MCF 10A (cell line): Measurements from ENCODE around the gene NEURL1B. TPM values are rescaled to one million over a fixed set of nuclear protein-coding genes. Genes with fewer than 3 reads are reported as not detected.

Source experiments
- BruUV-seq: library from RNA; stranded (reverse); fragments of 400-500 nt; replicated peaks from 2 replicates; lab custom pipeline; 2021; lab: Mats Ljungman, UMichigan
- CTCF ChIA-PET: fragments of 300-600 bp; sonication (Branson Sonifier 250); formaldehyde crosslinking; extraction: SDS; loops from one replicate; lab custom pipeline; 2021; ENCODE audit warnings: antibody characterized with exemption, inconsistent platforms; lab: Yijun Ruan, JAX
- POLR2A ChIA-PET: fragments of 300-600, 350-650 bp; sonication (Branson Sonifier 250); formaldehyde crosslinking; extraction: SDS; loops from one replicate; lab custom pipeline; 2020; ENCODE audit warnings: antibody characterized with exemption, inconsistent platforms; lab: Yijun Ruan, JAX
- DNase-seq: peaks from one replicate; pipeline ENCODE4 v3.0.0-alpha.2; 2018; ENCODE audit not compliant: unreplicated experiment
- H3K27ac Mint-ChIP-seq: one replicate; pipeline ENCODE4 v1.8.0; 2022; ENCODE audit warnings: mild to moderate bottlenecking, low read depth, mixed read lengths; ENCODE audit not compliant: unreplicated experiment
- H3K27me3 Mint-ChIP-seq: one replicate; pipeline ENCODE4 v1.8.0; 2022; ENCODE audit warnings: mixed read lengths; ENCODE audit not compliant: insufficient read depth, unreplicated experiment
- H3K36me3 Mint-ChIP-seq: one replicate; pipeline ENCODE4 v1.8.0; 2022; ENCODE audit warnings: mild to moderate bottlenecking, moderate library complexity, mixed read lengths; ENCODE audit not compliant: insufficient read depth, unreplicated experiment
- H3K4me1 Mint-ChIP-seq: one replicate; pipeline ENCODE4 v1.8.0; 2022; ENCODE audit warnings: mixed read lengths; ENCODE audit not compliant: insufficient read depth, unreplicated experiment
- H3K4me3 Mint-ChIP-seq: one replicate; pipeline ENCODE4 v1.8.0; 2022; ENCODE audit warnings: mild to moderate bottlenecking, moderate library complexity, mixed read lengths; ENCODE audit not compliant: unreplicated experiment
- H3K9me3 Mint-ChIP-seq: one replicate; pipeline ENCODE4 v1.8.0; 2022; ENCODE audit warnings: mixed read lengths; ENCODE audit not compliant: unreplicated experiment
- CTCF ChIP-seq: fragments of 200-600 bp; IDR thresholded peaks from one replicate; pipeline ENCODE4 v1.8.0; 2022; ENCODE audit warnings: antibody characterized with exemption, mild to moderate bottlenecking; ENCODE audit not compliant: unreplicated experiment
- intact Hi-C: fragments of 100-400 bp; cut with micrococcal nuclease; formaldehyde crosslinking; loops from 2 replicates; pipeline ENCODE4 v1.14.1; 2022
- total RNA-seq: library from RNA; stranded (reverse); gene quantifications from 2 replicates; pipeline ENCODE4 v1.2.3, GENCODE V29; 2022

Gene NEURL1B
- total RNA-seq, 1 experiment from 2014 or later: 7.6 TPM

DNA sequence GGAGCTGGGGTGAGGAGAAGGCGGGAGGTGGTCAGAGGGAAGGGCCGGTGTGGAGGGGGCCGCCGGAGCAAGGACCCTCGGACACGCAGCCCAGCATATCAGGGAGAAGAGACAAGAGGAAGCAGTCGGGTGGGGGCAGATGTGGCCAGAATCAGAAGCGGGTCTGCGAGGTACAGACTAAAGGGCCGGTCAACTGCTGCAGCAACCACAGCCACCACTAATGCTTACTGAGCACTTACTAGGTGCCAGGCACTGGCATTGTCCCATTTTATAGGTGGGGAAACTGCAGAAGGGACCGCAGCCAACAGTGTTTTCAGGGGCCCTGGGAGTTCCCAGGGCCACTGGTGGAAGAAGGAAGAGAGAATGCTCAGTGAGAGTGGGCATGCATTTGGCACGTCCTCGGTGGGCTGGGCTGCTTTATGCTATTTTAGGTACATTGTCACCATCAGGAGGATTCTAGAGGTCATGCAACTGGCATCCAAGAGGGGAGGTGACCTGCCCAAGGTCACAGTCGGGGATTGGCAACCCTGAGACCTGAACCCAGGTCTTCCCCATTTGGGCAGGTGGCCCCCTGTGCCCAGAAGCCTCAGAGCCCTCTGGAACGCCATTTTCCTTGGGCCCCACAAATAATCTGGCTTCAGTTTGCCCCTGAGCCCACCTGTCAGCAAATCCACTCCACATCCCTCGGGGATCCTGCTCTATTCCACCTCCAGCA, 76.6 kb downstream of the NEURL1B start:
- no peak for DNase-seq
- H3K4me1 Mint-ChIP-seq: peaks cover 44% of the 10 kb centered on the region
- POLR2A ChIA-PET: interaction anchor here (1.1 to 3.0 kb wide), 10 partner anchors 15 to 217 kb away, joined by 3 to 26 read pairs (median 7); partner anchors contain the start of gene DUSP1
- CTCF ChIA-PET: interaction anchor here (0.6 to 2.0 kb wide), 42 partner anchors 10 to 841 kb away, joined by 3 to 121 read pairs (median 4); partner anchors contain the start of gene DUSP1
- H3K27me3 Mint-ChIP-seq: no peaks in the 10 kb centered on the region
- TF ChIP-seq CTCF: no peak
- H3K4me3 Mint-ChIP-seq: no peak overlapping the region
- BruUV-seq: no TSS peak
- H3K27ac Mint-ChIP-seq: no peak overlapping the region
- intact Hi-C loops: loop anchor here (1.0 kb wide), 3 partner anchors 16 to 215 kb away; no protein-coding TSS in a partner anchor
- no peaks in the 10 kb centered on the region for H3K36me3 Mint-ChIP-seq
- no peaks in the 10 kb centered on the region for H3K9me3 Mint-ChIP-seq

DNA sequence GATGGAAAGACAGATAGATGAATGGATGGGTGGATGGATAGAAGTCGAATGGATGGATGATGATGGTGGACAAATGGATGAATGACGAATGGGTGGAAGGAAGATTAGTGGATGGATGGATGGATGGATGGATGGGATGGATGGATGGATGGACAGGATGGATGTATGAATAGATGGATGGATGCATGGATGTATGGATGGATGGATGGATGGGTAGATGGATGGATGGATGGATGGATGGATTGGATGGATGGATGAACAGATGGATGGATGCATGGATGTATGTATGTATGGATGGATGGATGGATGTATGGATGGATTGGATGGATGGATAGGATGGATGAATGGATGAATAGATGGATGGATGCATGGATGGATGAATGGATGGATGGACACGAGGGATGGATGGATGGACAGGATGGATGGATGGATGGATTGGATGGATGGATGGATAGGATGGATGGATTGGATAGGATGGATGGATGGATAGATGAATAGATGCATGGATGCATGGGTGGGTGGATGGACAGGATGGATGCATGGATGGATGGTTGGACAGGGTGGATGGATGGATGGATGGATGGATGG, 77.6 kb downstream of the NEURL1B start:
- POLR2A ChIA-PET: interaction anchor here (1.7 to 3.0 kb wide), 2 partner anchors 46 to 186 kb away, joined by 8 to 15 read pairs; no protein-coding TSS in a partner anchor
- CTCF ChIA-PET: interaction anchor here (1.4 to 2.2 kb wide), 3 partner anchors 52 to 213 kb away, joined by 4 to 22 read pairs (median 6); partner anchors contain the start of gene DUSP1
- H3K9me3 Mint-ChIP-seq: no peaks in the 10 kb centered on the region
- no peak overlapping the region for H3K4me3 Mint-ChIP-seq
- H3K4me1 Mint-ChIP-seq: peaks cover 36% of the 10 kb centered on the region
- H3K27ac Mint-ChIP-seq: no peak overlapping the region
- no peak for TF ChIP-seq CTCF
- DNase-seq: no peak
- no peaks in the 10 kb centered on the region for H3K36me3 Mint-ChIP-seq
- BruUV-seq: no TSS peak
- intact Hi-C loops: no loop called here
- H3K27me3 Mint-ChIP-seq: no peaks in the 10 kb centered on the region

GRCh38 chr5:172719211-172719610, 78.1 kb downstream of the NEURL1B start:
- H3K9me3 Mint-ChIP-seq: no peaks in the 10 kb centered on the region
- BruUV-seq: no TSS peak
- no peak overlapping the region for H3K4me3 Mint-ChIP-seq
- H3K27me3 Mint-ChIP-seq: no peaks in the 10 kb centered on the region
- no peak for DNase-seq
- no peak overlapping the region for H3K27ac Mint-ChIP-seq
- intact Hi-C loops: no loop called here
- H3K4me1 Mint-ChIP-seq: peaks cover 30% of the 10 kb centered on the region
- ChIA-PET CTCF (interaction anchor here (0.6 to 2.2 kb wide), 7 partner anchors 51 to 847 kb away, joined by 3 to 22 read pairs (median 3); partner anchors contain the start of gene DUSP1), POLR2A (interaction anchor here (1.4 to 1.9 kb wide), 3 partner anchors 46 to 53 kb away, joined by 3 to 8 read pairs (median 8); partner anchors contain the start of gene DUSP1)
- TF ChIP-seq CTCF: no peak
- no peaks in the 10 kb centered on the region for H3K36me3 Mint-ChIP-seq

DNA sequence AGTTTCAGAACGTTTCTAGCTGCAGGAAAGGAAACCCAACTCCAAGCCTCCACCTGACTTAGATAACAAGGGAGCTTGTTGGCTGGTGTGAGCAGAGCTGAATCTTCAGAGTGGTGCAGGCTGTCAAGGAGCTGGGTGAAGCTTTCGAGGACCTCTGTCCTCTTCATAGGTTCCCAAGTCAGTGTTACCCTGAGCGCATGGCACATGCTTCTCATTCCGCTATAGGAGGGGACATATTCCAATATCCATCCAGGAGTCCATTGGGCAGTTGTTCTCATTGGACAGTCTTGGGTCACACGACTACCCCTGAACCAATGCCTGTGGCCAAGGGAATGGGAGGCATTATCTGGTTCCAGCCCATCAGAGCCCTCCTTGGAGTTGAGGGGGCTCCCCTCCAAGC, 79.6 kb downstream of the NEURL1B start:
- CTCF ChIA-PET: interaction anchor here (0.6 to 2.2 kb wide), 13 partner anchors 9 to 248 kb away, joined by 3 to 22 read pairs (median 3); partner anchors contain the start of gene DUSP1
- no peaks in the 10 kb centered on the region for H3K9me3 Mint-ChIP-seq
- H3K4me1 Mint-ChIP-seq: peaks cover 16% of the 10 kb centered on the region
- no peak overlapping the region for H3K27ac Mint-ChIP-seq
- H3K27me3 Mint-ChIP-seq: no peaks in the 10 kb centered on the region
- no peaks in the 10 kb centered on the region for H3K36me3 Mint-ChIP-seq
- BruUV-seq: no TSS peak
- no peak overlapping the region for H3K4me3 Mint-ChIP-seq
- TF ChIP-seq CTCF: no peak
- POLR2A ChIA-PET: interaction anchor here (0.8 to 1.9 kb wide), 7 partner anchors 13 to 212 kb away, joined by 3 to 8 read pairs (median 4); partner anchors contain the start of gene DUSP1
- no peak for DNase-seq
- intact Hi-C loops: no loop called here
